ENCODE data around the gene RBM27.

The RBM27 gene

GRCh38 chr5:146232223-146232622, 28.8 kb downstream of the RBM27 start:
- no peaks in the 10 kb centered on the region for H3K9me2 ChIP-seq (replicated peaks; ENCODE audit: control insufficient read depth, low read length)
- no peak overlapping the region for H3K4me3 ChIP-seq (ENCODE audit: low read length)
- no peak overlapping the region for H3K4me2 ChIP-seq (ENCODE audit: low read length)
- H4K20me1 ChIP-seq (ENCODE audit: control insufficient read depth, insufficient read depth, low read depth, low read length) = no peaks in the 10 kb centered on the region
- no peak for TF ChIP-seq CTCF (IDR thresholded peaks at IDR 0.05; ENCODE audit: low read depth, low read length, poor library complexity, severe bottlenecking)
- TF ChIP-seq EZH2phosphoT487 (IDR thresholded peaks at IDR 0.05; ENCODE audit: borderline replicate concordance, low read length) = no peak
- no peaks in the 10 kb centered on the region for H3K4me1 ChIP-seq (ENCODE audit: control insufficient read depth, low read length)
- H3K27me3 ChIP-seq (ENCODE audit: control insufficient read depth, low read length) = no peaks in the 10 kb centered on the region
- peaks cover 72% of the 10 kb centered on the region for H3K36me3 ChIP-seq (ENCODE audit: control insufficient read depth, low read length)
- no peak overlapping the region for H3K27ac ChIP-seq (ENCODE audit: low read depth, low read length)
- H3F3A ChIP-seq (ENCODE audit: control insufficient read depth, insufficient read depth) = no peaks in the 10 kb centered on the region; the same call in 1 of the 2 replicates
- H3K9me3 ChIP-seq (ENCODE audit: control insufficient read depth, insufficient read depth, low read length) = no peaks in the 10 kb centered on the region
- H3K79me2 ChIP-seq (ENCODE audit: control insufficient read depth, low read length) = no peaks in the 10 kb centered on the region

GRCh38 chr5:146233441-146233840, 30.0 kb downstream of the RBM27 start:
- no peaks in the 10 kb centered on the region for H4K20me1 ChIP-seq (ENCODE audit: control insufficient read depth, insufficient read depth, low read depth, low read length)
- no peaks in the 10 kb centered on the region for H3K9me3 ChIP-seq (ENCODE audit: control insufficient read depth, insufficient read depth, low read length)
- no peaks in the 10 kb centered on the region for H3K9me2 ChIP-seq (replicated peaks; ENCODE audit: control insufficient read depth, low read length)
- H3K4me1 ChIP-seq (ENCODE audit: control insufficient read depth, low read length) = no peaks in the 10 kb centered on the region
- H3K27ac ChIP-seq (ENCODE audit: low read depth, low read length) = no peak overlapping the region
- TF ChIP-seq CTCF (IDR thresholded peaks at IDR 0.05; ENCODE audit: low read depth, low read length, poor library complexity, severe bottlenecking) (no peak), EZH2phosphoT487 (IDR thresholded peaks at IDR 0.05; ENCODE audit: borderline replicate concordance, low read length) (no peak)
- no peak overlapping the region for H3K4me2 ChIP-seq (ENCODE audit: low read length)
- no peak overlapping the region for H3K4me3 ChIP-seq (ENCODE audit: low read length)
- H3K36me3 ChIP-seq (ENCODE audit: control insufficient read depth, low read length) = peaks cover 72% of the 10 kb centered on the region
- H3F3A ChIP-seq (ENCODE audit: control insufficient read depth, insufficient read depth) = no peaks in the 10 kb centered on the region; the same call in 1 of the 2 replicates
- H3K27me3 ChIP-seq (ENCODE audit: control insufficient read depth, low read length) = no peaks in the 10 kb centered on the region
- H3K79me2 ChIP-seq (ENCODE audit: control insufficient read depth, low read length) = no peaks in the 10 kb centered on the region

GRCh38 chr5:146238973-146239372, 35.6 kb downstream of the RBM27 start:
- Histone ChIP-seq H3K9me3 (ENCODE audit: control insufficient read depth, insufficient read depth, low read length) (no peaks in the 10 kb centered on the region), H3K4me2 (ENCODE audit: low read length) (no peak overlapping the region), H4K20me1 (ENCODE audit: control insufficient read depth, insufficient read depth, low read depth, low read length) (no peaks in the 10 kb centered on the region), H3K36me3 (ENCODE audit: control insufficient read depth, low read length) (peaks cover 49% of the 10 kb centered on the region), H3K27me3 (ENCODE audit: control insufficient read depth, low read length) (no peaks in the 10 kb centered on the region), H3K4me3 (ENCODE audit: low read length) (no peak overlapping the region), H3K79me2 (ENCODE audit: control insufficient read depth, low read length) (no peaks in the 10 kb centered on the region; the same call in 1 of the 2 replicates), H3K4me1 (ENCODE audit: control insufficient read depth, low read length) (no peaks in the 10 kb centered on the region), H3K9me2 (replicated peaks; ENCODE audit: control insufficient read depth, low read length) (no peaks in the 10 kb centered on the region), H3F3A (ENCODE audit: control insufficient read depth, insufficient read depth) (no peaks in the 10 kb centered on the region), H3K27ac (ENCODE audit: low read depth, low read length) (no peak overlapping the region)
- TF ChIP-seq EZH2phosphoT487 (IDR thresholded peaks at IDR 0.05; ENCODE audit: borderline replicate concordance, low read length) = no peak
- TF ChIP-seq CTCF (IDR thresholded peaks at IDR 0.05; ENCODE audit: low read depth, low read length, poor library complexity, severe bottlenecking) = no peak

Data from DOHH2 (cell line).